Activated CD4-positive, CD25-positive, alpha-beta regulatory T cell treated with anti-CD3 and anti-CD28 coated beads, Interleukin-2, amount 50 U/mL, for 72 hours (primary cell): ENCODE results near the gene LYPD6B.
"Not testable (repeated sequence)": the region's sequence is repeated elsewhere in the genome, so short reads cannot be mapped to it uniquely, and the experiment has no call there.

Experiments used
- DNase-seq: peaks from one replicate; pipeline ENCODE4 v3.0.0; 2021

LYPD6B gene

DNA sequence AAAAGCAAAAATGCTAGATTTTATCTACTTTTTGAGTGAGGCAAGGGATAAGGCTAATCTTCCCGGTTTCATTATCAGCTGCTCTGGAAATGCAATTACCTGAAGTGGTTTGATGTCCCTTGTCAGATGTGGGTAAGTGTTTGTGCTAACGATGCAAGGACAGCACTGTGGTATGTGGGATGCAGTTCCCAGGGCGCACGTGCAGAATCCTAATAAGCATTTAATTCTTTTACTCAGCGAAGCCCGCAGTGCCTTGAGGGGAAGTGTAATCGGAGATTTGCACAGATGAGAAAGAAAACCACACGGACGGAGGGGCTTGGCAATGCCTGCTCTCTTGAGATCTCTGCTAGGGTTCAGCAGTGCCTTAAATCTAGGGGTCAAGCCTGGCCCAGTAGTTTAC, 183.4 kb downstream of the LYPD6B start:
- DNase-seq = no peak

DNA sequence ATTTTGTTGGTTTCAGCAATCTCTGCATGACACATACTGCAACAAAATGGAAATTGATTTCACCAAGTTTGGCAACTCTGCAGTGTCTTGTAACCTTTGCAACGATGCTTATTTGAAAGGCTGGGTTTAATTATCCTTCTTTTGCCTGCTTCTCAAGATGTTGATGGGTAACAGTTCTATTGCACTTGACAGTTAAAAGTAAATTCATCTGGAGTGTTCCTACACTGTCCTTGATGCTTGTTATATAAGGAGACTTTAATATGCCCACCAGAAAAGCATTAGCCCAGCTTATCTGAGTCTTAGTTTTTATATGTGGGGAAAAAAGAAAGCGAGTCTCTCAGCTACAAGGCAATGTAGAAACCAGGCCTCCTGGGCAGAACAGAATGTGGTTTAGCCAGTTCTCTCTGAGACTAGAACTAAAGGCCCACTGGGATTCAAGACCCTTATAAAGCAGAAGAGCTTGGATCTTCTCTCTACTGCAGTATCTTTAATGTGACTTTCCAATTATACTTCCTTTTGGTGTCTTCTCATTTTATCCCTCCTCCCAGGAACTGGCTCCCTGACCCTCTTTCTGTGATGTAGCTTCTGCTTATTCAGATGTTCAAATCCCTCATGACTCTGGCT, 185.1 kb downstream of the LYPD6B start:
- DNase-seq = no peak

DNA sequence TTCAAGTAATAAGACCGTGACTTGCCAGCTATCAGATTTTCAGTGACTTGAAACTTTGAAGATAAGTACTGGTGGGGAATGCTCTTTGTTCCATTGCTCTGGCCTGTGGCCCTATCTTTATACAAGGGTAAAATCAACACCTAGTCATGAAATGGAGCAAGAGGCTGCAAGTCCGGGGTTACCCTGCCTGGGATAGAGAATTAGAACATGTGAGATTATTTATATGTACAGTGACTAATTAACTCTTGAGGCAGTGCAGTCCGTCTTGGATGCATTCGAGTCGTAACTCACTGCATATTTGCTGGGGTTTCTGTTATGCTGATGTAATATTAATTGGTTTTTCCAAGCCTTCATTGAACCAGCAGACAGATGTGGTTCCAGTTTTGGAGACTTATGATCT, 186.0 kb downstream of the LYPD6B start:
- no peak for DNase-seq

DNA sequence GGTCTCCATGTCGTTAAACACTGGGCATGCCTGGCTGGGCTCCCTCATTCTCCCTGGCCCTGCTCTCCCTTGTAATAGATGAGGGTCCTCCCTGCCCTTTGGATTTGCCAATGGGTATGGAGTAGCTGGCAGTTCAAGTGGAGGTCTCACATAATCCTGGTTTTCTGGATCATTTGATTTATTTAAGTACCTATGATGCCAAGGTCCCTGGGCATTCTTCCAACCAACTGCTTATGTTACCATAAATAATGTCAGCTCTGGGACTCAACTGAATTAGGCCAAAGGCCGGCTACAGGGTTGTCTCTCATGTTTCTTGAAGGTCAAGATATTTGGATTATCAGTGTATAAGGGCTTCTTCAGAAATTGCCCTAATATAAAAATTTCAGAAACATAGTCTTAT, 186.9 kb downstream of the LYPD6B start:
- DNase-seq = no peak

DNA sequence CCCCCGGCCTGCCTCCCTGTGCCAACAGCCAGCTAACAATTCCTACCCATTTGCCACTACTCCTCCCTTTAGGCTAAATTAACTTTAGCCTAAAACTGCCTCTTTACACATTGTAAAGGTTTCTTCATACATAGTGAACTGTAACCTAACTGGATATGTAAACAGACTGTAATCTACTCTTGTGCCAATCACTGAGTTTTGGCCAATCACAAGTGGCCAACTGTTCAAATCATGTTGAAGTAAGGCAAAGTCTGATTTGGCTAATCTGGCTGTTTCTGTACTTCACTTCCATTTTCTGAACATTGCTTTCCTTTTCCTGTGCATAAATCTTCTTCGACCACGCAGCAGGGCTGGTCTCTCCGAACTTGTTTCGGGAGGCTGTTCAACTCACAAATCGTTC, 188.3 kb downstream of the LYPD6B start:
- DNase-seq = no peak

DNA sequence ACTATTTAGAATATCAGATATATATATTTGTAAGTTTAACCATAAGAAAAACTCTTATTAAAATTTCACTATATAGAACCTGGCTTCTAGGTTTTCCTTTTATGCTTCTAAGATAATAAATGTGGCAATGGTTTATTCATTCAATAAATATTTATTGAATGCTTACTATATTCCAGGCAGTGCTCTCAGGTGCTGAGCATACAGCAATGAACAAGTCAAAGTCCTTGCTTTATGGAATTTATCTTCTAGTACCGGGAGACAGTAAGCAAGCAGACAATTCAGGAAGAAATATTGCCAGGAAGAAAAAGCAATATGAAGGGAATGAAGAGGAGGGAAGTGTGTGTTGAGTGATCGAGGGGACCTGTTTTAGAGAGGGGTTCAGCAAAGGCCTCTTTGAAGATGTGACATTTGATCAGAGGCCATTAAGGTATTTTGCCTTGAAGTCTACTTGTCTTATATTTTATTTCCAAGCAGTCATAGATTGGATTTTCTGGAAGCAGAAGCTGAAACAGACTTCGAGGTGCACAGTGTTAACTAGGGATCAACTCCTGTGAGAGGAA, 197.4 kb downstream of the LYPD6B start:
- no peak for DNase-seq

DNA sequence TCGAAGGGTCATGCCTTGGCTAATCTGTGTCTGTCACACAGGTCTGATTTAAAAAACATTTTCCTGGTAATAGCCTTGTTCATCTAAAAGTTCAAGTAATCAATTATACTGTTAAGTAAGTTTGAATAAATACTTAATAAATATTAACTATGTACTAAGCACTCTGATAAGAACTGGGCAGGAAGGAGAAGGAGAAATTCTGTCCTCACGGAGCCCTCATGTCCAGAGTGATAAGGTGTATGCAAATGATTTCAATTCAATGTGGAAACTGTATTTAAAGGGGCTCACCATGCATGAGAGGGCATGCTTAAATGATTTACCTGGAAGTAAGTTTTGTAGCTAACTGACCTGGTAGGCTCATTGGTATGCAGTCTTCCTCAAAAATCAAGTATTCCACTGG, 197.9 kb downstream of the LYPD6B start:
- DNase-seq = no peak

DNA sequence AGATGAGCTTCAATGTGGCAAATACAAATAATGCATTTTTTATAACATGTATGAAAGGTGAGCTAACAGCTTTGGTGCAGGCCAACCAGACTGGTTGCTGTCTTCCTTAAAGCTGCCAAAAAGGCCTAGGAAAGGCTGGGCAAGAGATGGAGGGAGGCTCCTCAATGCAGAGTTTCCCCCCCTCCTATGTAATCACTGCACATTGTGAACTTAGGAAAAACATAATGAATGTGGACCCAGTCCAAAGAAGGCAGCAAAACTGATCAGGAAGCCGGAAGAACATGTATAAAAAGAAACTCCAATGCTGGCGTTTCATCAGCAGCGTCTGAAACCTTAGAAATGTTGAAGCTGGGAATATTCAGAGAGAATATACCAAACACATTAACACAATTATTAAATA, 207.7 kb downstream of the LYPD6B start:
- DNase-seq = no peak

DNA sequence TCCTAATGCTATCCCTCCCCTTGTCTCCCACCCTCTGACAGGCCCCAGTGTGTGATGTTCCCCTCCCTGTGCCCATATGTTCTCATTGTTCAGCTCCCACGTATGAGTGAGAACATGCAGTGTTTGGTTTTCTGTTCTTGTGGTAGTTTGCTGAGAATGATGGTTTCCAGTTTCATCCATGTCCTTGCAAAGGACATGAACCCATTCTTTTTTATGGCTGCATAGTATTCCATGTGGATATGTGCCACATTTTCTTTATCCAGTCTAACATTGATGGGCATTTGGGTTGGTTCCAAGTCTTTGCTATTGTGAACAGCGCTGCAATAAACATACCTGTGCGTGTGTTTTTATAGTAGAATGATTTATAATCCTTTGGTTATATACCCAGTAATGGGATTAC, 212.9 kb downstream of the LYPD6B start:
- DNase-seq = not testable (repeated sequence)

DNA sequence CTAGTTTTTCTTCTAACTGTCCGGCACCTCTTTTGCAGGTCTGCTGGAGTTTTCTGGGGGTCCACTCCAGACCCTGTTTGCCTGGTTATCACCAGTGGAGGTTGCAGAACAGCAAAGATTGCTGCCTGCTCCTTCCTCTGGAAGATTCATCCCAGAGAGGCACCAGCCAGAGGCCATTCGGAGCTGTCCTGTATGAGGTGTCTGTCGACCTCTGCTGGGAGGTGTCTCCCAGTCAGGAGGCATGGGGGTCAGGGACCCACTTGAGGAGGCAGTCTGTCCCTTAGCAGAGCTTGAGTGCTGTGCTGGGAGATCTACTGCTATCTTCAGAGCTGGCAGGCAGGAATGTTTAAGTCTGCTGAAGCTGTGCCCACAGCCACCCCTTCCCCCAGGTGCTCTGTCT, 218.4 kb downstream of the LYPD6B start:
- not testable (repeated sequence) for DNase-seq

DNA sequence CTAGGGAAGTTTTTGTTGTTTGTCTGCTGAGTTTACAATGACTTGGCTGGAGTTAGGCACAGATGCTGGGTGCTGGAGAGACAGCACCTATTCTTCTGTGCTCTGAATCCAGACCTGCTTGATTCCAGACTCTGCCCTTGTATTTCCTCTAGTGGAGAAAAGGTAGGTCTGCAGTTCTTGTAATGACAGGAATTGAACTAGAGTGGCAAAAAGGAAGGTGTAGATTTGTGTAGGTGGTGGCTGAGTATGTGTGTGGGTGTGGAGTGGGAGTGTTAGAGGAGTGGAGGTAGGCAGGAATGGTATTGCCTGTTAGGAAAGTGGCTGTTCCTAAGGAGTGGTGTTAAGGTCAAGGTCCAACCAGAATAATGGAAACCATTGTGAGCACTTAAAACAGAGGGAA, 220.0 kb downstream of the LYPD6B start:
- DNase-seq = no peak

DNA sequence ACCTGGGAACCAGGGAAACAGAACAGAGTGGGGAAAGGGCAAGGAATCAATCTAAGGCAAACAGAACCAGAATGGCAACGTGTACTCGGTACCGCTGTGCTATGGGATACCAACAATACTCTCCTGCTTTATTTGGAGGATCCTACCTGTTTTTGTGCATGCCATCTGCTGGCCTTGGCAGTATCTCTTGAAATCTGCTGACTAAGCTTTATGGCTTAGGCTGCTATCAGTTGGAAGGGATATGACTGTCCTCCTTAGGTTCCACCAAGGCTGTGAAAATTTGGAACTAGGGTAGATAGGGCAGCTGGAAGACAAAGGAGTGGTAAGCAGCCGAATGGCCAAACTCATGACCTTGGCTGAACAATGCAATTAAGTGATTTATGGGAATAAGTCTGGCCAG, 220.6 kb downstream of the LYPD6B start:
- DNase-seq = no peak

DNA sequence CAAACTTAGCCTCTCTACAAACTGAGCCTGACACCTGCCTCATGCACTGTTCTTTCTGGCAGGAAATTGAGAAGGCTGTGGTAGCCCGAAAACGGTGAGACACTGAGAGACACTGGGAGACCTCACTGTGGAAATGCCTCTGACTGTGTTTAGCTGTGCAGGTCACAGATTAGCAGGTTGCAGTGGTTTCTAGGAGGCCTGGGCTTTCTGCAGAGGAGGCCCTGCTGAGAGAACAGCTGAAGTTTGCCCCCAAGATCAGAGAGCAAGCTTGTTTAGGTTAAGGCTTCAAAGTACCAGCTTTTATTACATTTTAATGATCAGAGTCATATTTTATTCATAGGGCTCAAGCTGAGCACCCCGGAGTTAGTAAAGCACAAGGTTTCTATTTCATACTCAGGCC, 223.2 kb downstream of the LYPD6B start:
- DNase-seq = no peak
